PC-3 (cell line): ENCODE results near the gene NOS1. TPM values are rescaled to one million over a fixed set of nuclear protein-coding genes. Genes with fewer than 3 reads are reported as not detected.

Experiments
- ATAC-seq: fragments of 200-7000 bp; cut with Tn5 transposase; 2 replicates; pipeline ENCODE4 v1.9.1; 2020; ENCODE audit warnings: mild to moderate bottlenecking, moderate library complexity
- BruUV-seq: library from RNA; stranded (reverse); fragments of 400-500 nt; replicated peaks from 2 replicates; lab custom pipeline; 2021; lab: Mats Ljungman, UMichigan
- CTCF ChIA-PET: fragments of 300-600 bp; sonication (Branson Sonifier 250); formaldehyde crosslinking; loops from one replicate; lab custom pipeline; 2022; ENCODE audit warnings: antibody characterized with exemption; lab: Charles Lee
- POLR2A ChIA-PET: fragments of 300-600 bp; sonication (Branson Sonifier 250); formaldehyde crosslinking; loops from one replicate; lab custom pipeline; 2022; ENCODE audit warnings: antibody characterized with exemption; ENCODE audit not compliant: unreplicated experiment; lab: Charles Lee
- DNase-seq: peaks from one replicate; pipeline ENCODE4 v3.0.0-alpha.2; 2015
- H2AFZ ChIP-seq: fragments of 300-600 bp; sonication (generic); 2 replicates; pipeline ENCODE4 v1.6.0; 2016; ENCODE audit warnings: antibody characterized with exemption, low read length
- H3F3A ChIP-seq: fragments of 300-600 bp; sonication (generic); one replicate; pipeline ENCODE4 v1.6.0; 2017; ENCODE audit warnings: antibody characterized with exemption, low read length, control low read depth, mild to moderate bottlenecking; ENCODE audit not compliant: unreplicated experiment
- H3K27ac ChIP-seq: fragments of 300-600 bp; sonication (generic); 2 replicates; pipeline ENCODE4 v1.5.1; 2016; ENCODE audit warnings: mild to moderate bottlenecking, low read length
- H3K27me3 ChIP-seq: fragments of 300-600 bp; sonication (generic); 2 replicates; pipeline ENCODE4 v1.6.1; 2016; ENCODE audit warnings: low read length, mixed read lengths
- H3K36me3 ChIP-seq: fragments of 300-600 bp; sonication (generic); 2 replicates; pipeline ENCODE4 v1.6.1; 2016; ENCODE audit warnings: low read depth, mixed run types, low read length, mixed read lengths
- H3K4me1 ChIP-seq: fragments of 300-600 bp; sonication (generic); 2 replicates; pipeline ENCODE4 v1.5.1; 2016; ENCODE audit warnings: low read length; ENCODE audit not compliant: insufficient read depth
- H3K4me2 ChIP-seq: fragments of 300-600 bp; sonication (generic); 2 replicates; pipeline ENCODE4 v1.6.0; 2016; ENCODE audit warnings: low read length
- H3K4me3 ChIP-seq: fragments of 300-600 bp; sonication (generic); 2 replicates; pipeline ENCODE4 v1.5.1; 2016; ENCODE audit warnings: mild to moderate bottlenecking, low read length, mixed read lengths
- H3K79me2 ChIP-seq: fragments of 300-600 bp; sonication (generic); 2 replicates; pipeline ENCODE4 v1.6.1; 2017; ENCODE audit warnings: low read length, mixed read lengths
- H3K9ac ChIP-seq: fragments of 300-600 bp; sonication (generic); 2 replicates; pipeline ENCODE4 v1.6.0; 2016; ENCODE audit warnings: mild to moderate bottlenecking, low read length
- H3K9me2 ChIP-seq: fragments of 300-600 bp; sonication (generic); replicated peaks from 2 replicates; pipeline ENCODE4 v1.6.1; 2016; ENCODE audit warnings: mixed run types, low read length, mixed read lengths
- H3K9me3 ChIP-seq: fragments of 300-600 bp; sonication (generic); 2 replicates; pipeline ENCODE4 v1.6.1; 2016; ENCODE audit warnings: low read length, mixed read lengths
- H4K20me1 ChIP-seq: fragments of 300-600 bp; sonication (generic); 2 replicates; pipeline ENCODE4 v1.6.1; 2016; ENCODE audit warnings: low read length, mixed read lengths
- EZH2 ChIP-seq: fragments of 300-600 bp; sonication (generic); IDR thresholded peaks from one replicate; pipeline ENCODE4 v1.6.1; 2017; ENCODE audit warnings: antibody characterized with exemption, mild to moderate bottlenecking, low read length; ENCODE audit not compliant: unreplicated experiment
- EZH2phosphoT487 ChIP-seq: fragments of 300-600 bp; sonication (generic); IDR thresholded peaks from 2 replicates; pipeline ENCODE4 v1.6.1; 2018; ENCODE audit warnings: mild to moderate bottlenecking, antibody characterized with exemption, low read length, borderline replicate concordance
- intact Hi-C: fragments of 100-400 bp; cut with micrococcal nuclease; formaldehyde crosslinking; loops from 2 replicates; pipeline ENCODE4 v1.9.0; 2023
- total RNA-seq: library from RNA; depleted of rRNA; stranded (reverse); fragments of >200 nt; gene quantifications from 2 replicates; pipeline ENCODE4 v1.2.3, GENCODE V29; 2014
- TF ChIP-seq, protein P1 (sequence below): fragments of 300-600 bp; sonication (generic); conservative IDR thresholded peaks from 2 replicates; pipeline ENCODE4 v1.5.1; 2017; ENCODE audit warnings: antibody characterized with exemption, low read depth, mild to moderate bottlenecking, low read length

The NOS1 gene
- total RNA-seq, 1 experiment from 2014 or later, result 0.11 TPM

DNA sequence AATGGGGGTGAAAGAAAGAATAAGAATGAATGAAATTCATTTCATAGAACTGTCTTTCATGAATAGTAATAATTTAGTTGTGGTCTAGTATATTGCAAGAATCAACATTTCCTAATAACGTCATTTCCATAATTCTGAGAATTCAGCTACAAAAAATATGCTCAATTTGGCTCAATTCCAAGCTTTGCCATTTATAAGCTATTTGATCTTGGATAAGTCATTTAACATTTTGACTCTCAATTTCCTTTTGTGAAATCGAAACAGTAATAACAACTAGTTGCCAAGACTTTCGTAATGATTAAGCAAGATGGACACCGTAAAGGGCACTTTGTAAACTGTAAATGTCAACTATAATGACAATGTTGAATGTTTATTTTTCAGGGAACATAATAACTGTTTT lies 18.1 kb downstream of the NOS1 start:
- intact Hi-C loops, result loop anchor here (2.0 to 5.0 kb wide), 2 partner anchors 14 to 106 kb away; no protein-coding TSS in a partner anchor
- no TSS peak for BruUV-seq
- peak overlapping the region; percentile 41 for H3K4me2 ChIP-seq

DNA sequence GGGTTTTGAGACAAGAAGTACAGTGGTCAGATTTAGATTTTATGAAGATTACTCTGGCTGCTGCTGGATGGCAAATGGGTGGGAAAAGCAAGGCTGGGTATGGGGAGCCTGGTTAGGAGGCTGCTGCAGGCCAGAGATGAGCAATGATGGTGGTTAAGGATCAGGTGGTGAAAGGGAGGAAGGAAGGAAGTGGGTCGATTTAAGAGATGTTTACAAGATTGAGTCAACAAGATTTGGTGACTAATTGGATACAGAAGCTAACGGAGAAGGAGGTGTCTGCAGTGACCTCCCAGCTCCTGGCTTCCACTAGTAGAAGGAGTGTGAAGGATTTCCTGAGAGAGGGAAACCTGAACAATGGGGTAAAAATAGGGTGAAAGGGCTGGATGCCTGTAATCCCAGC lies 18.7 kb downstream of the NOS1 start:
- DNase-seq, result peak; percentile 96
- intact Hi-C loops, result loop anchor here (2.0 to 5.0 kb wide), 2 partner anchors 14 to 105 kb away; no protein-coding TSS in a partner anchor
- Histone ChIP-seq H3K9ac (peak overlapping the region; percentile 36; the same call in 1 of the 2 replicates), H3K4me3 (no peak overlapping the region), H4K20me1 (no peaks in the 10 kb centered on the region), H3K36me3 (no peaks in the 10 kb centered on the region), H3K27me3 (peaks cover 12% of the 10 kb centered on the region), H3K9me2 (no peaks in the 10 kb centered on the region), H3F3A (no peaks in the 10 kb centered on the region), H3K4me2 (peak overlapping the region; percentile 41), H3K9me3 (no peaks in the 10 kb centered on the region), H3K27ac (peak overlapping the region; percentile 77), H2AFZ (no peak overlapping the region), H3K79me2 (no peaks in the 10 kb centered on the region), H3K4me1 (peaks cover 32% of the 10 kb centered on the region)
- CTCF ChIA-PET, result interaction anchor here (0.6 to 1.9 kb wide), 3 partner anchors 24 to 515 kb away, joined by 3 to 9 read pairs (median 3); no protein-coding TSS in a partner anchor
- BruUV-seq, result no TSS peak
- POLR2A ChIA-PET, result interaction anchor here (0.5 to 0.7 kb wide), 2 partner anchors 19 to 644 kb away, joined by 5 to 29 read pairs; no protein-coding TSS in a partner anchor
- TF ChIP-seq, protein P1, sequence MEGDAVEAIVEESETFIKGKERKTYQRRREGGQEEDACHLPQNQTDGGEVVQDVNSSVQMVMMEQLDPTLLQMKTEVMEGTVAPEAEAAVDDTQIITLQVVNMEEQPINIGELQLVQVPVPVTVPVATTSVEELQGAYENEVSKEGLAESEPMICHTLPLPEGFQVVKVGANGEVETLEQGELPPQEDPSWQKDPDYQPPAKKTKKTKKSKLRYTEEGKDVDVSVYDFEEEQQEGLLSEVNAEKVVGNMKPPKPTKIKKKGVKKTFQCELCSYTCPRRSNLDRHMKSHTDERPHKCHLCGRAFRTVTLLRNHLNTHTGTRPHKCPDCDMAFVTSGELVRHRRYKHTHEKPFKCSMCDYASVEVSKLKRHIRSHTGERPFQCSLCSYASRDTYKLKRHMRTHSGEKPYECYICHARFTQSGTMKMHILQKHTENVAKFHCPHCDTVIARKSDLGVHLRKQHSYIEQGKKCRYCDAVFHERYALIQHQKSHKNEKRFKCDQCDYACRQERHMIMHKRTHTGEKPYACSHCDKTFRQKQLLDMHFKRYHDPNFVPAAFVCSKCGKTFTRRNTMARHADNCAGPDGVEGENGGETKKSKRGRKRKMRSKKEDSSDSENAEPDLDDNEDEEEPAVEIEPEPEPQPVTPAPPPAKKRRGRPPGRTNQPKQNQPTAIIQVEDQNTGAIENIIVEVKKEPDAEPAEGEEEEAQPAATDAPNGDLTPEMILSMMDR, result no peak
- no peak for TF ChIP-seq EZH2
- no peak for TF ChIP-seq EZH2phosphoT487
- peak; percentile 94 for ATAC-seq

More for the DNA sequence above, 18.1 kb downstream of the NOS1 start:
- ChIA-PET CTCF (interaction anchor here (1.9 kb wide), 1 partner anchor 24 kb away, joined by 9 read pairs; no protein-coding TSS in a partner anchor), POLR2A (interaction anchor here (0.7 kb wide), 1 partner anchor 19 kb away, joined by 5 read pairs; no protein-coding TSS in a partner anchor)
- H3K9ac ChIP-seq, result peak overlapping the region; percentile 36; the same call in 1 of the 2 replicates
- ATAC-seq (peak; percentile 14), DNase-seq (peak; percentile 79)
- H3K27ac ChIP-seq, result peak overlapping the region; percentile 77
- H3K4me3 ChIP-seq, result no peak overlapping the region
- H3K9me3 ChIP-seq, result no peaks in the 10 kb centered on the region
- peaks cover 32% of the 10 kb centered on the region for H3K4me1 ChIP-seq
- peaks cover 12% of the 10 kb centered on the region for H3K27me3 ChIP-seq
- H3K79me2 ChIP-seq, result no peaks in the 10 kb centered on the region
- no peaks in the 10 kb centered on the region for H3K36me3 ChIP-seq
- H3F3A ChIP-seq, result no peaks in the 10 kb centered on the region
- no peaks in the 10 kb centered on the region for H3K9me2 ChIP-seq
- no peaks in the 10 kb centered on the region for H4K20me1 ChIP-seq
- no peak overlapping the region for H2AFZ ChIP-seq
- TF ChIP-seq EZH2phosphoT487 (no peak), EZH2 (no peak)
- TF ChIP-seq, protein P1, result no peak

DNA sequence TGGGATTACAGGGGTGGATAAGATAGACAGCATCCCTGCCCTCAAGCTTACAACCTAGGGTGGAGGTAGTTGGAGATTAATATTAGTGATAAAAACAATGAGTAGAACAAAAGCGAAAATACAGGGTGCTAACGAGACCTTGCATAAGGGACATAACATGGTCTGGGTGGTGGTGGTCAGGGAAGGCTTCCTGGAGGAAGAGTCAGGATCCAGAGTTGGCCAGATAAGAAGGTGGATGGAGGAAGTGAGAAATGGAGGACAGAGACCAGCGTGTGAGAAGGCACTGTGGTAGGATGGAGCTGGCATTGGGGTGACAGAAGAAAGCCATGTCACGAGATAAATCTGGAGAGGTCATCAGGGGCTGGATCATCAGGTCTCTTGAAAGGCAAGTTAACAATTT lies 19.2 kb downstream of the NOS1 start:
- intact Hi-C loops, result loop anchor here (2.0 to 5.0 kb wide), 2 partner anchors 15 to 105 kb away; no protein-coding TSS in a partner anchor
- peak overlapping the region; percentile 54 for H3K27ac ChIP-seq

More for the DNA sequence above, 19.2 kb downstream of the NOS1 start:
- Histone ChIP-seq H3K9me2 (no peaks in the 10 kb centered on the region), H3K4me2 (peak overlapping the region; percentile 18), H3K9ac (peak overlapping the region; percentile 8; the same call in 1 of the 2 replicates), H3K27me3 (peaks cover 12% of the 10 kb centered on the region), H3F3A (no peaks in the 10 kb centered on the region), H3K36me3 (no peaks in the 10 kb centered on the region), H3K4me3 (no peak overlapping the region), H2AFZ (no peak overlapping the region), H4K20me1 (no peaks in the 10 kb centered on the region), H3K9me3 (no peaks in the 10 kb centered on the region), H3K4me1 (peaks cover 32% of the 10 kb centered on the region), H3K79me2 (no peaks in the 10 kb centered on the region)
- CTCF ChIA-PET, result interaction anchor here (0.6 to 1.9 kb wide), 3 partner anchors 25 to 515 kb away, joined by 3 to 9 read pairs (median 3); no protein-coding TSS in a partner anchor
- POLR2A ChIA-PET, result interaction anchor here (0.5 kb wide), 1 partner anchor 644 kb away, joined by 29 read pairs; no protein-coding TSS in a partner anchor
- ATAC-seq, result no peak
- BruUV-seq, result no TSS peak
- no peak for TF ChIP-seq EZH2phosphoT487
- TF ChIP-seq EZH2, result no peak
- TF ChIP-seq, protein P1, result no peak
- DNase-seq, result no peak
